PFSK-1 (cell line): ENCODE data around the gene KDM4B.

Experiments
- FOXP2 ChIP-seq: optimal IDR thresholded peaks from 2 replicates; pipeline ENCODE3; 2011; ENCODE audit warnings: borderline replicate concordance, control low read depth, inconsistent platforms; ENCODE audit not compliant: insufficient read depth; ENCODE audit errors: extremely low read length, extremely low read depth
- POLR2AphosphoS5 ChIP-seq: IDR thresholded peaks from 2 replicates; pipeline ENCODE4 v1.6.1; 2012; ENCODE audit warnings: low read depth, mild to moderate bottlenecking, control low read depth, low read length, moderate library complexity
- REST ChIP-seq, 2 experiments: IDR thresholded peaks; 2 replicates each; pipeline versions ENCODE4 v1.6.1 to v1.8.0; 2011 to 2012; ENCODE audit warnings: low read depth in 2 of 2, low read length in 2 of 2, control low read depth in 1 of 2, inconsistent platforms in 1 of 2, mild to moderate bottlenecking in 1 of 2, moderate library complexity in 1 of 2; ENCODE audit not compliant: insufficient read depth in 1 of 2
- SIN3A ChIP-seq: IDR thresholded peaks from 2 replicates; pipeline ENCODE4 v1.6.1; 2012; ENCODE audit warnings: mild to moderate bottlenecking, low read length, moderate library complexity, borderline replicate concordance; ENCODE audit not compliant: insufficient read depth
- TAF1 ChIP-seq: IDR thresholded peaks from 2 replicates; pipeline ENCODE4 v1.6.1; 2012; ENCODE audit warnings: low read length, control low read depth, borderline replicate concordance; ENCODE audit not compliant: insufficient read depth

The KDM4B gene

GRCh38 chr19:5113633-5114586 is 145.0 kb downstream of the KDM4B start:
- TF ChIP-seq FOXP2 (no peak), SIN3A (no peak), REST (IDR thresholded peaks at IDR 0.05; ENCODE audit: insufficient read depth in 1 of 2, low read depth in 2 of 2, low read length in 2 of 2) (no peak), POLR2AphosphoS5 (no peak), TAF1 (no peak)

GRCh38 chr19:5114727-5115126 is 145.8 kb downstream of the KDM4B start:
- TF ChIP-seq FOXP2 (no peak), TAF1 (no peak), REST (IDR thresholded peaks at IDR 0.05; ENCODE audit: insufficient read depth in 1 of 2, low read depth in 2 of 2, low read length in 2 of 2) (no peak), POLR2AphosphoS5 (no peak)

GRCh38 chr19:5115351-5115750 is 146.4 kb downstream of the KDM4B start:
- TF ChIP-seq FOXP2 (no peak), POLR2AphosphoS5 (no peak), SIN3A (no peak), TAF1 (no peak), REST (IDR thresholded peaks at IDR 0.05; ENCODE audit: insufficient read depth in 1 of 2, low read depth in 2 of 2, low read length in 2 of 2) (no peak)

- TF ChIP-seq SIN3A (no peak), FOXP2 (no peak), POLR2AphosphoS5 (no peak), TAF1 (no peak), REST (IDR thresholded peaks at IDR 0.05; ENCODE audit: insufficient read depth in 1 of 2, low read depth in 2 of 2, low read length in 2 of 2) (no peak)
Measured at GRCh38 chr19:5115771-5116202, 146.9 kb downstream of the KDM4B start.
